IgD-negative memory B cell (primary cell): Measurements from ENCODE around the gene RNF123. TPM values are rescaled to one million over a fixed set of nuclear protein-coding genes. Genes with fewer than 3 reads are reported as not detected.
A peak's percentile ranks its signal among the peaks of the same experiment; 100 is the strongest.
"Not testable (repeated sequence)": the region's sequence is repeated elsewhere in the genome, so short reads cannot be mapped to it uniquely, and the experiment has no call there.

Experiments
- H3K27ac Mint-ChIP-seq, 3 donors: one replicate each; pipeline ENCODE4 v1.8.0; 2020 to 2022; ENCODE audit warnings: mild to moderate bottlenecking in 3 of 3, mixed read lengths in 3 of 3, moderate library complexity in 1 of 3
- H3K27me3 Mint-ChIP-seq: one replicate; pipeline ENCODE4 v1.8.0; 2021; ENCODE audit warnings: mixed read lengths
- H3K36me3 Mint-ChIP-seq: one replicate; pipeline ENCODE4 v1.8.0; 2020; ENCODE audit warnings: mild to moderate bottlenecking, mixed read lengths
- H3K4me1 Mint-ChIP-seq, 3 donors: one replicate each; pipeline ENCODE4 v1.8.0; 2020 to 2022; ENCODE audit warnings: mixed read lengths in 3 of 3, mild to moderate bottlenecking in 1 of 3
- H3K4me3 Mint-ChIP-seq, 4 donors: one replicate each; pipeline ENCODE4 v1.8.0; 2020 to 2022; ENCODE audit warnings: mild to moderate bottlenecking in 4 of 4, mixed read lengths in 4 of 4, moderate library complexity in 3 of 4
- H3K9me3 Mint-ChIP-seq, 3 donors: one replicate each; pipeline ENCODE4 v1.8.0; 2020 to 2021; ENCODE audit warnings: mixed read lengths in 3 of 3, mild to moderate bottlenecking in 1 of 3
- polyA plus RNA-seq: library from polyadenylated mRNA; unstranded; fragments of 300-500 nt; fragmentation: Illumina TruSeq; gene quantifications from one replicate; pipeline ENCODE4 v1.2.3, GENCODE V29; 2021

Gene RNF123
- polyA plus RNA-seq, 1 donor from 2014 or later, result 19.7 TPM

GRCh38 chr3:49683162-49683561 is 6.2 kb upstream of the RNF123 start:
- Mint-ChIP-seq H3K4me1 (peaks cover 0 to 1% (median 1%) of the 10 kb centered on the region in 3 donors), H3K36me3 (no peaks in the 10 kb centered on the region), H3K27me3 (peaks cover 8% of the 10 kb centered on the region), H3K9me3 (no peaks in the 10 kb centered on the region), H3K27ac (no peak overlapping the region), H3K4me3 (no peak overlapping the region)

GRCh38 chr3:49684453-49684852 is 4.9 kb upstream of the RNF123 start:
- not testable (repeated sequence) for H3K27me3 Mint-ChIP-seq, H3K36me3 Mint-ChIP-seq, H3K9me3 Mint-ChIP-seq, H3K4me1 Mint-ChIP-seq
- peak overlapping the region in 1 of 4 donors; percentile 38 for H3K4me3 Mint-ChIP-seq
- peak overlapping the region in 1 of 3 donors; percentile 23 for H3K27ac Mint-ChIP-seq

GRCh38 chr3:49685103-49685502 is 4.3 kb upstream of the RNF123 start:
- H3K9me3 Mint-ChIP-seq, H3K36me3 Mint-ChIP-seq, H3K27ac Mint-ChIP-seq, H3K27me3 Mint-ChIP-seq: not testable (repeated sequence)
- H3K4me3 Mint-ChIP-seq, result peak overlapping the region in 1 of 4 donors; percentile 38
- peaks cover under 1 to 14% (median 8%) of the 10 kb centered on the region in 3 donors for H3K4me1 Mint-ChIP-seq

GRCh38 chr3:49685846-49686245 is 3.5 kb upstream of the RNF123 start:
- H3K4me1 Mint-ChIP-seq, result peaks cover 8 to 17% (median 10%) of the 10 kb centered on the region in 3 donors
- not testable (repeated sequence) for H3K27ac Mint-ChIP-seq, H3K36me3 Mint-ChIP-seq, H3K9me3 Mint-ChIP-seq, H3K27me3 Mint-ChIP-seq
- H3K4me3 Mint-ChIP-seq, result peak overlapping the region in 1 of 4 donors; percentile 52

GRCh38 chr3:49686346-49686745 is 3.0 kb upstream of the RNF123 start:
- not testable (repeated sequence) for H3K9me3 Mint-ChIP-seq, H3K27me3 Mint-ChIP-seq, H3K36me3 Mint-ChIP-seq
- H3K27ac Mint-ChIP-seq, result peak overlapping the region in 2 of 3 donors; percentile 13 to 88
- H3K4me1 Mint-ChIP-seq, result peaks cover 9 to 17% (median 13%) of the 10 kb centered on the region in 3 donors
- H3K4me3 Mint-ChIP-seq, result peak overlapping the region in 3 of 4 donors; percentile 71 to 83 (median 78)

- peak overlapping the region in 2 of 3 donors; percentile 13 to 88 for H3K27ac Mint-ChIP-seq
- not testable (repeated sequence) for H3K36me3 Mint-ChIP-seq, H3K27me3 Mint-ChIP-seq, H3K9me3 Mint-ChIP-seq
- H3K4me3 Mint-ChIP-seq, result peak overlapping the region; percentile 71 to 96 (median 78)
- H3K4me1 Mint-ChIP-seq, result peaks cover 9 to 17% (median 13%) of the 10 kb centered on the region in 3 donors
These were observed 2.5 kb upstream of the RNF123 start for GRCh38 chr3:49686769-49687423.

- H3K9me3 Mint-ChIP-seq, H3K27me3 Mint-ChIP-seq, H3K36me3 Mint-ChIP-seq: not testable (repeated sequence)
- peak overlapping the region in 3 of 4 donors; percentile 12 to 96 (median 77) for H3K4me3 Mint-ChIP-seq
- peak overlapping the region in 1 of 3 donors; percentile 88 for H3K27ac Mint-ChIP-seq
- H3K4me1 Mint-ChIP-seq, result peaks cover 9 to 18% (median 13%) of the 10 kb centered on the region in 3 donors
These were observed 1.9 kb upstream of the RNF123 start for GRCh38 chr3:49687424-49687795.

GRCh38 chr3:49688338-49689045 is 865 bp upstream of the RNF123 start:
- Mint-ChIP-seq H3K4me1 (peaks cover 12 to 22% (median 15%) of the 10 kb centered on the region in 3 donors), H3K4me3 (peak overlapping the region; percentile 96 to 99 (median 98)), H3K27ac (peak overlapping the region; percentile 96 to 98 (median 97))
- not testable (repeated sequence) for H3K9me3 Mint-ChIP-seq, H3K36me3 Mint-ChIP-seq, H3K27me3 Mint-ChIP-seq

GRCh38 chr3:49689908-49690624 is 709 bp downstream of the RNF123 start:
- peak overlapping the region; percentile 96 to 99 (median 98) for H3K4me3 Mint-ChIP-seq
- not testable (repeated sequence) for H3K27me3 Mint-ChIP-seq, H3K9me3 Mint-ChIP-seq, H3K36me3 Mint-ChIP-seq
- H3K4me1 Mint-ChIP-seq, result peaks cover 12 to 22% (median 17%) of the 10 kb centered on the region in 3 donors
- peak overlapping the region; percentile 96 to 98 (median 97) for H3K27ac Mint-ChIP-seq

- not testable (repeated sequence) for H3K36me3 Mint-ChIP-seq, H3K9me3 Mint-ChIP-seq, H3K27me3 Mint-ChIP-seq
- Mint-ChIP-seq H3K4me1 (peaks cover 12 to 22% (median 17%) of the 10 kb centered on the region in 3 donors), H3K4me3 (peak overlapping the region; percentile 1 to 99 (median 70)), H3K27ac (peak overlapping the region in 1 of 3 donors; percentile 96)
These were observed 1.5 kb downstream of the RNF123 start for GRCh38 chr3:49690856-49691255.

GRCh38 chr3:49691481-49691880 is 2.1 kb downstream of the RNF123 start:
- H3K4me3 Mint-ChIP-seq, result peak overlapping the region in 1 of 4 donors; percentile 58
- H3K27ac Mint-ChIP-seq, result peak overlapping the region in 1 of 3 donors; percentile 96
- not testable (repeated sequence) for H3K9me3 Mint-ChIP-seq, H3K36me3 Mint-ChIP-seq, H3K27me3 Mint-ChIP-seq
- H3K4me1 Mint-ChIP-seq, result peaks cover 12 to 22% (median 15%) of the 10 kb centered on the region in 3 donors

GRCh38 chr3:49694409-49695070 is 5.2 kb downstream of the RNF123 start:
- Mint-ChIP-seq H3K27ac (peak overlapping the region in 1 of 3 donors; percentile 57), H3K4me1 (peaks cover 12 to 14% (median 12%) of the 10 kb centered on the region in 3 donors)
- not testable (repeated sequence) for H3K9me3 Mint-ChIP-seq, H3K27me3 Mint-ChIP-seq, H3K4me3 Mint-ChIP-seq, H3K36me3 Mint-ChIP-seq

- H3K4me3 Mint-ChIP-seq, H3K9me3 Mint-ChIP-seq, H3K27ac Mint-ChIP-seq, H3K27me3 Mint-ChIP-seq, H3K4me1 Mint-ChIP-seq, H3K36me3 Mint-ChIP-seq: not testable (repeated sequence)
These were observed 6.1 kb downstream of the RNF123 start for GRCh38 chr3:49695350-49696015.

- Mint-ChIP-seq H3K27ac (peak overlapping the region in 1 of 3 donors; percentile 31), H3K9me3 (no peaks in the 10 kb centered on the region), H3K27me3 (no peaks in the 10 kb centered on the region), H3K36me3 (no peaks in the 10 kb centered on the region), H3K4me1 (no peaks in the 10 kb centered on the region), H3K4me3 (no peak overlapping the region)
These were observed 10.1 kb downstream of the RNF123 start for GRCh38 chr3:49699281-49699979.
